HG03135 (cell line): ENCODE measurements around the gene NSRP1.
"Not testable (repeated sequence)": the region's sequence is repeated elsewhere in the genome, so short reads cannot be mapped to it uniquely, and the experiment has no call there.

Source experiments
- ATAC-seq: cut with Tn5 transposase; IDR thresholded peaks from one replicate; pipeline ENCODE4 v1.9.1; 2021; ENCODE audit warnings: mild to moderate bottlenecking, moderate library complexity; ENCODE audit not compliant: unreplicated experiment

NSRP1 gene

GRCh38 chr17:30219833-30220232 lies 103.2 kb downstream of the NSRP1 start:
- no peak for ATAC-seq

DNA sequence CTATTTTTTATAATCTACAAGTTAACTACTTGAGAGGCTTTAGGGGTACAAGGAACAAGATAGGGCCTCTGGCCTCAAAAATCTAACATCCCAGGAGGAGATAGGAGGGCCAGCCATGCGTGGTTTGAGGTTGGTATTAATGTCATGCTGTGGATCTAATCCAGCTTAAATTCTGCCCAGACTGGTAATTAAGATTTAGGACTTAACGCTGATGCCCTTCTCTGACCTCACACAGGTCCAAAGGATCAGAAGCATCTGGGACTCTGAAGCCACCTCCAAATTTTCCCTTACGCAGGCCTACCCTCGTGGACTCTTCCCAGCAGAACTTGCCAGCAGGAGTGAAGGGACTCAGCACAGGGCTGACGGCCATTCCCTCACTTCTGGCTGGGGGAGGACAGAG lies 103.8 kb downstream of the NSRP1 start:
- no peak for ATAC-seq

DNA sequence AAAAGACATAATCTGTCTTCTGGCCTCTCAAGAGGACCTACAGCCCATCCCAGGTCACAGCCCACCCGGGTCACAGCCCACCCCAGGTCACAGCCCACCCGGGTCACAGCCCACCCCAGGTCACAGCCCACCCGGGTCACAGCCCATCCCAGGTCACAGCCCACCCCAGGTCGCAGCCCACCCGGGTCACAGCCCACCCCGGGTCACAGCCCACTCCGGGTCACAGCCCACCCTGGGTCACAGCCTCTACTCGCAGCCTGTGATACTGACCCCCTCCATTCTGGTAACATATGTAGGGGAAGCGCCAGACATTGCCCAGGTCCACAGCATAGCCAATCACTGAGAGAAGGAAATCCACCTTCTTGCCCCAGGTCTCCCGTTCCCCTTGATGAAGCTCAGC lies 104.7 kb downstream of the NSRP1 start:
- ATAC-seq: no peak

GRCh38 chr17:30222251-30222650 lies 105.6 kb downstream of the NSRP1 start:
- ATAC-seq: no peak

DNA sequence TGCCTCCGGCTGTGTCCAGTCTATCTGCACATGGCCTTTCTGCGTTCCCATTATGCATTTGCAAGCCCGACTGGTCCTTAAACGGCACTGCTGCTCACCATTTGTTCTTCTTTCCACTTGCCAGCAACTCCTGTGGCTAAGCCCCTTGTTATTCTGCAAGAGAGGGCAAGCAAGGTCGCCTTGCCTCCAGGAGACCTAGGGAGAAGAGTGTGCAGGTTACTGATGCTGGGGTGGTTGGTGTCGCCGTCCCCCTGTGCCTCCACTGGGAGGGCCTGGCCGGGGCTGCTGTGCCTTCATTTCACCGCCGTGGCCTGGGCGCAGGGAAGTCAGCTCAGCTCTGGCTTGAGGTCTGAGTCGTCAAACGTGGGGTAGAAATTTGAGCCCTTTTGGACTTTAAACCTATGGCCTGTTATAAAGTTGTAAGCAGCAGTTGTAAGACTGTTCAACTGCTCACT lies 106.1 kb downstream of the NSRP1 start:
- no peak for ATAC-seq

DNA sequence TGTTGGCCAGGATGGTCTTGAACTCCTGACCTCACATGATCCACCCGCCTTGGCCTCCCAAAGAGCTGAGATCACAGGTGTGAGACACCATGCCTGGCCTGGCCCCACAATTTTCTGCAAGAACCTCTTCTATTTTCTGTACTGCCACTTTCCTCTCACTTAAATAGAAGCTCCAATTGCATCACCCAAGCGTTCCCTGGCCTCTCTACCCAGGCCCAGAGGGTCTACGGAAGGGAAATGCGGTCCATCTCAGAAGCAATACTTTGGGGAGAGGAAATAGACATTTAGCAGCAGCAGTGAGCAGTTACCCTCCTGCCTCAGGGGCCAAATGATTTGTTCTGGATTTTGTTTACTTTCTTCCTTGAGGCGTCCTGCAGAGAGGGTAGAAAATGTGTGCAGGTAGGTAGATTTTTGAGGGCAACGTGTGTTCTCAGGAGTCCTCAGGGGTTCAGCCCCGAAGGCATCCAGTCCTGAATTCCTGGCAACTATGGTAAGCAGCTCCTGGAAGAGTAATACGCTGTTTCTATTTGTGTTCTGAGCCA lies 107.9 kb downstream of the NSRP1 start:
- ATAC-seq: no peak

GRCh38 chr17:30225112-30225511 lies 108.5 kb downstream of the NSRP1 start:
- ATAC-seq: no peak

DNA sequence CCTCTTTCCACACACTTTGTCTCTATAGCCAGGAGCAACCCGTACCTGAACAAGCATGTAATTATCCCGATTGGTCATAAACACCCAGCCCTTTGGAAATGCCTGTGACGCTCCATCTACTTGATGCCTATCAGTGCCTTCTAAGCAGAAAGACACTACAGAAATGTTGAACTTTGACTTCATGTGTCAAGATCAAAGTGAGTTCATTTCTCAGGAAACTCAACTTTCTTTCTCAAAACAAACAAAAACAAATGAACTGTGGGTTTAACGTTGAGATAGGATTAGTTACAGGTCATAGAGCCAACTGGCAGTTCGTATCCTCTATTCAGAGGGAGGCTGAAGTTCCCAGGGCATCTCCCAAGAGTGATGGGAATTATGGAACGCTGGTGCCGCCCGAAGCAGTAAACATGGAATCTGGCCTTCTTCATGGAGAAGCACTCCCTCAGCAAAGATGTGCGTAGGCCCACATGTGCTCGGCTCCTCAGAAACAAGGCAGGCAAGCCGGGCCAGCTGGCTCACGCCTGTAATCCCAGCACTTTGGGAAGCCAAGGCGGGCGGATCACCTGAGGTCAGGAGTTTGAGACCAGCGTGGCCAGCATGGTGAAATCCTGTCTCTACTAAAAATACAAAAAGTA lies 109.4 kb downstream of the NSRP1 start:
- no peak for ATAC-seq

DNA sequence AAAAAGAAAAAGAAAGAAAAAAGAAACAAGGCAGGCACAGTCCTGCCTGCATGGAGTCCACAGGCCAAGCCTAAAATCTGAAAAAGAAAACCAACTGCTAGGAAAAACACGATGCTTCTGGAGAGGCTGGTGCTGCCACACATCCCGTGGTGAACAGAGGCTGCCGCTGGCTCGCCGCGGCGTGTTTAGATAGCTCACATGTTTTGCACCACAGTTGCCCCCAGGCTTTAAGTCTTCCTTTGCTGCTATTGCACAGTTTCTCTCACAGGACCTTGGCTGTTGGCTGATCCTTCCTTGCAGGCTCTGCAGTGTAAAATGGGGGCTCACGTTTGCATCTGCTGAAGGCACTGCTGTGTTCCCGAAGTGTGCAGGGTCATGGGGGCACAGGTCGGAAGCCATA lies 110.3 kb downstream of the NSRP1 start:
- ATAC-seq: no peak

DNA sequence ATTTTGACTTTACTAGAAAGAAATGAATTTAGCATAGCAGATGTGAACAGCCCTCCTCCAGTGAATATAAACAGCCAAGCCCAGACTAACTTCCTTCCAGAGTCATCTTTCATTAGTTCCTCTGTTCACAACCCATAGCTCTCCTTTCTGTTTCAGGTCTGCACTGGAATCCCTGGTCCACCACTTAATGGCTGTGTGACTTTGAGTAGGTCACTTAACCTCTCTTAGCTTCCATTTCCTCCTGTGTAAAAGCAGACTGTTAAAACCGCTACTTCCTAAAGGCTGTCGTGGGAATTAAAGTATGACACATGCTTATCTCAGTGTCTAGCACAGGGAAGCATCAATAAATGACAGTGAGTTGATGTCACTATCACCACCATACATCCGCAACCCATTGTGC lies 111.4 kb downstream of the NSRP1 start:
- ATAC-seq: no peak

DNA sequence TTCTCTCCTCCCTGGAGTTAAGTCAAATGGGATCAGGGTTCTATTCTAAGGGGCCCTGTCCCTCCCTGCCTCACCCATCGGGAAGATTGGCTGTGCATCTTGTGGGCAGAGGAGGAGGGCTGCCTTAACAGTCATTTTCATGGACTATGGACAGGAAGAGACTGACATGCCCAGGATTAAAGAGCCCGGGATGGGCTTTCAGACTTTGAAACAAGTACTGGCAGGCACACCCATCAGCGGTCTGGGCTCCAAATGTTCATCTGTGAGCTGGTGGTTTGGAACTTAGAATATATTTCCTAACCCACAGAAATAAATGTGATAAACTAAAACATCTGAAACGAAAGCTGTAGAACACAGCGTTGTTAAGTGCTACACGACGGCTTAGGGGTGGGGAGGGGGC lies 112.4 kb downstream of the NSRP1 start:
- no peak for ATAC-seq

DNA sequence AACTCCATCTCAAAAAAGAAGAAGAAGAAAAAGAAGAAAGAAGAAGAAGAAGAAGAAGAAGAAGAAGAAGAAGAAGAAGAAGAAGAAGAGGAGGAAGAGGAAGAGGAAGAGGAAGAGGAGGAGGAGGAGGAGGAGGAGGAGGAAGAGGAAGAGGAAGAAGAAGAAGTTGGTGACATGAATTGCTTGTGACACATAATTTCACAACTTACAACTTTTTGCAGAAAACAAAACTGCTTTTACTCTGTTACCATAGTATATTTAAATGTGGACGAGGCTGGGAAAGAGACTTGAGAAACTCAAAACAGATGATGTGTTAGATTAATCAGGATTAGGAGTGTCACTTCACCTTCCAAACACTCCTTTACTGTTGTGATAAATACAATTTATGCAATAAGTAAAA lies 113.4 kb downstream of the NSRP1 start:
- not testable (repeated sequence) for ATAC-seq

DNA sequence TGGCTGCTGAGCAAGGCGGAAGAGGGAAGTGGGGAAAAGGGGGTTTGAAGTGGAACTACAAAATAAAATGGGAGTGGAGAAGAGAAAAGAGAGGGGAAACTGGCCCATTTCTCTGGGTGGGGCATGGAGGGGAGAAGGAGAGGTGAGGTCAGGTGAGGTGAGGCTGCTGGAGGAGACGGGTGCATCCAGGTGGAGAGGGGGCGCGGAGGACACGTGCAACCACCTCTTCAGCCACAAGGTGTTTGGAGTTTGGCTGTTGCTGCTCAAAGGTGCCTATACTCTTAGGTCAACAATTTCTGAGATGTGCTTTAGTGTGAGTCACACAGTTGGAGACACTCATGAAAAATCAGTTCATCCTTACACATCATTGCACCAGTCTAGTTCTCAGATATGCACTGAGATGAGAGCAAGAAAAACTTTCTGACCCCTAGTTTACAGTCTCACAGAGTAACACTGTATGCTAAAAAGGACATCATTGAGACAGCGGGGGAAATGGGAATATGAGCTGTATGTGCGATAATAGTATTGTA lies 114.0 kb downstream of the NSRP1 start:
- no peak for ATAC-seq

GRCh38 chr17:30232015-30232823 lies 115.6 kb downstream of the NSRP1 start:
- no peak for ATAC-seq

- ATAC-seq: no peak
Observed at GRCh38 chr17:30232824-30233427, 116.3 kb downstream of the NSRP1 start.

GRCh38 chr17:30234296-30234695 lies 117.7 kb downstream of the NSRP1 start:
- no peak for ATAC-seq

DNA sequence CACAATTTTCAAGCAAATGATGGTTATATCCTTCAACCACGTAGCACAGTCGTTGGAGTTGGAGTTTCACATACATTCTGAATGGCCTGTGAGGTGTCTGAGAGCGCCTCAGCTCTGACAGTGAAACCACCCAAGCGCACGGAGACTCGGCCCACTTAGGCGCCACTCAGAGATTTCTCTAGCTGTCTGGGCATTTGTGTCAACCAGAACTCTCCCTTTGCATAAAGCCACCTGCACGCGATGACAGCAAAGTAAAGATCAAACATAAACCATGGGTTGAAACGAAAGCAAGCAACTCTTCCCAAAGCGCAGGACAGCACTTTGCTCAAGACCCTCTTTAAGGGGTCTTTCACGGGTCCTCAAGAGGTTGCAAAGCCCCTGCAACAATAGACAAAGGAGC lies 118.3 kb downstream of the NSRP1 start:
- ATAC-seq: no peak

DNA sequence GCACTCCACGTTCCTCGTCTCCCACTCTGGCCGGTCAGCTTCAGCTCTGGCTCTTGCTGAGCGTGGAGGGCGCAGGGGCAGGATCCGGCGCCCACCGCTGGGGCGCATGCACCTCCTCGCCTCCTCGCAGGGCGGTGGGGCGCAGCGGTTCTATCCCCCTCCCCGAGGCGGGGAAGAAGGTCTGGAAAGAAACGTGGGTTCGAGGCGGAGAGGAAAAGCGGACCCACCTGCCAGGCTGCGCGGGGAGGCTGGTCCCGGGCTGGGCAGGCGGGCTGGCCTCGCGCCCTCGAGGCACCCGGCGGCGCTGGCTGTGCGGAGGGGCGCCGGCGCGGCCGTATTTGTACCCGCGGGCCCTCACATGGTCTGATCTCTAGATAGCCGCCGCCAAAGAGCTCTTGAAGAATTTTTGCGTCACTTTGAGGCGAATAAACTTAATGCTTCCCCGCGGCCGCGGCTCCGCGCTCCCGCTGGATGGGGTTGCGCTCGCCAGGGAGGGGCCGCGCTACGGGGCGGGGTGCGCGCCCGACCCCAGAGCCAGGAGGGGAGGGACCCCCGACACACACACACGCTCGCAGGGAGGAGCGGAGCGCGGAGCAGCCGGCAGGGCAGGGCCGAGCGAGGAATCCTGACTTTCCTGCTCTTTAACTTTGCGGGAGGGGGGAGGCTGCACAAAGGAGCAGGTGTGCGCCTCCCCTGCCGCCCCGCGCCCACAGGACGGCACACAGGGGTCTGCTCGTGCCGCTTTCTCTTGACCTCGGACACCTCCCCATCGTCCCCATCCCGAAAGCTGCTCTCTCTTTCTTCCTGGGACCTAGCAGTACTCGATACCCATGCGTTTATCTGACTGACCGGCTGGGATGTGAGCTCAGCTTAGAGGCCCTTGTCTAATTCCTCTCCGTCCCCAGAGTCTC lies 119.0 kb downstream of the NSRP1 start, which contains the start of gene SLC6A4:
SLC6A4 (minus strand) TSS at position 312 of the 911 bp plus-strand sequence. CDS start 13,739 bp downstream, outside the sequence.
- ATAC-seq: no peak
